ENCODE data around the gene AACS.

DNA sequence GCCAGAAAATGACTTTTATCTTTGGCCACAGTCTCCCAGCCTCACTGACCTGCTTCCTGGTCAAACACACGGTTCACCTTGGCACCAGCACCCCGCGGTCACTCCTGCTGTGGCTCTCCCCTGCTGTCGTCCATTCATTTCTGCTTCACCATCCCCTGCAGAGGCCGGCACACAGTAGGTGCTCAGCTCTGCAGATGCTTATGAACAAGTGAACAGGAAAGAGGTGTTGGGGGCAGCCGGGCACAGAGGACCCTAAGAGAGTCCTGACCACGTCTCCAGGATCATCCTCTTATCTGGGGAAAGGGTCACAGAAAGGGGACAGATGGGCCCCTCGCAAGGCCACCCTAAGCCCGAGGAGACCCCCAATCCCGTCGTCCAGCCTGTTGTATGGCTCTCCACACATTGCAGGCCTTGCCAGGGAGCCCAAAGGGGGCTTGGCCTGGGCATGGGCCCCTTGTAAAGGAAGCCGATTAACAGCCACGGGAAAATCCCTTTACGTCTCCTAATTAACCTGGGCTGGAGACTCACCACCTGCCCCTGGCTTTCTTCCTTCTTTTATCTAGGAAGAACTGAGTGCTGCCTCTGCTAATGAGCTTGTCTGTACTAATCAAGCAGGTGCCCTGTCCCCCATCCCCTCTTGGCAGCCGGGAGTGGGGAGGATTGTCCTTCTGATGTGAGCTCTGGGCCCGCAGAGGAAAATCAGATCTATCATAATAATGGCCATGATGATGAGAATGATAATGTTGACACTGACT is 119.2 kb downstream of the AACS start:
- TF ChIP-seq SIN3A (IDR thresholded peaks at IDR 0.05; ENCODE audit: borderline replicate concordance, insufficient read depth, low read length) = no peak
- TF ChIP-seq POLR2AphosphoS5 (IDR thresholded peaks at IDR 0.05; ENCODE audit: low read depth, low read length) = no peak
- TF ChIP-seq, protein P1, sequence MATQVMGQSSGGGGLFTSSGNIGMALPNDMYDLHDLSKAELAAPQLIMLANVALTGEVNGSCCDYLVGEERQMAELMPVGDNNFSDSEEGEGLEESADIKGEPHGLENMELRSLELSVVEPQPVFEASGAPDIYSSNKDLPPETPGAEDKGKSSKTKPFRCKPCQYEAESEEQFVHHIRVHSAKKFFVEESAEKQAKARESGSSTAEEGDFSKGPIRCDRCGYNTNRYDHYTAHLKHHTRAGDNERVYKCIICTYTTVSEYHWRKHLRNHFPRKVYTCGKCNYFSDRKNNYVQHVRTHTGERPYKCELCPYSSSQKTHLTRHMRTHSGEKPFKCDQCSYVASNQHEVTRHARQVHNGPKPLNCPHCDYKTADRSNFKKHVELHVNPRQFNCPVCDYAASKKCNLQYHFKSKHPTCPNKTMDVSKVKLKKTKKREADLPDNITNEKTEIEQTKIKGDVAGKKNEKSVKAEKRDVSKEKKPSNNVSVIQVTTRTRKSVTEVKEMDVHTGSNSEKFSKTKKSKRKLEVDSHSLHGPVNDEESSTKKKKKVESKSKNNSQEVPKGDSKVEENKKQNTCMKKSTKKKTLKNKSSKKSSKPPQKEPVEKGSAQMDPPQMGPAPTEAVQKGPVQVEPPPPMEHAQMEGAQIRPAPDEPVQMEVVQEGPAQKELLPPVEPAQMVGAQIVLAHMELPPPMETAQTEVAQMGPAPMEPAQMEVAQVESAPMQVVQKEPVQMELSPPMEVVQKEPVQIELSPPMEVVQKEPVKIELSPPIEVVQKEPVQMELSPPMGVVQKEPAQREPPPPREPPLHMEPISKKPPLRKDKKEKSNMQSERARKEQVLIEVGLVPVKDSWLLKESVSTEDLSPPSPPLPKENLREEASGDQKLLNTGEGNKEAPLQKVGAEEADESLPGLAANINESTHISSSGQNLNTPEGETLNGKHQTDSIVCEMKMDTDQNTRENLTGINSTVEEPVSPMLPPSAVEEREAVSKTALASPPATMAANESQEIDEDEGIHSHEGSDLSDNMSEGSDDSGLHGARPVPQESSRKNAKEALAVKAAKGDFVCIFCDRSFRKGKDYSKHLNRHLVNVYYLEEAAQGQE (IDR thresholded peaks at IDR 0.05; ENCODE audit: insufficient read depth in 1 of 2, low read depth in 2 of 2, low read length in 2 of 2) = no peak

All from PFSK-1 (cell line).